K562 (cell line): ENCODE measurements around the gene PRSS12.

Experiments used
- HDAC6 ChIP-seq: IDR thresholded peaks from 2 replicates; pipeline ENCODE4 v1.6.1; 2012; ENCODE audit warnings: low read depth, mild to moderate bottlenecking, control low read depth, inconsistent platforms, low read length, moderate library complexity
- MYC ChIP-seq, 2 experiments: fragments of 250-450 bp in 1 of 2; sonication (Bioruptor Pico) in 1 of 2; IDR thresholded peaks; 2 replicates each; pipeline versions ENCODE4 v1.5.1 to v1.6.1; 2012 to 2021; ENCODE audit warnings: low read depth in 2 of 2, borderline replicate concordance in 1 of 2, improper control_type of control experiment in 1 of 2, low read length in 1 of 2, mild to moderate bottlenecking in 1 of 2, moderate library complexity in 1 of 2
- POLR2AphosphoS5 ChIP-seq: IDR thresholded peaks from 2 replicates; pipeline ENCODE4 v1.6.1; 2011; ENCODE audit warnings: mild to moderate bottlenecking, low read depth, low read length, moderate library complexity; ENCODE audit not compliant: control insufficient read depth, insufficient read depth
- SMARCC2 ChIP-seq: fragments of 450-650 bp; IDR thresholded peaks from 2 replicates; pipeline ENCODE4 v1.6.1; 2017; ENCODE audit warnings: antibody characterized with exemption, moderate library complexity, mild to moderate bottlenecking, low read depth
- TF ChIP-seq, protein P1 (sequence below), 3 experiments: IDR thresholded peaks in 2 of 3; conservative IDR thresholded peaks in 1 of 3; 2 replicates each; pipeline ENCODE4 v1.5.1; 2011 to 2012; ENCODE audit warnings: low read length in 3 of 3, mild to moderate bottlenecking in 3 of 3, control low read depth in 2 of 3, improper control_type of control experiment in 1 of 3, inconsistent platforms in 1 of 3, low read depth in 1 of 3, mixed read lengths in 1 of 3, moderate library complexity in 1 of 3; ENCODE audit not compliant: insufficient read depth in 2 of 3
- TF ChIP-seq, protein P2 (sequence below): fragments of 250-450 bp; sonication (Bioruptor Pico); IDR thresholded peaks from 2 replicates; pipeline ENCODE4 v1.9.0; 2021; ENCODE audit warnings: mild to moderate bottlenecking, inconsistent platforms

DNA sequence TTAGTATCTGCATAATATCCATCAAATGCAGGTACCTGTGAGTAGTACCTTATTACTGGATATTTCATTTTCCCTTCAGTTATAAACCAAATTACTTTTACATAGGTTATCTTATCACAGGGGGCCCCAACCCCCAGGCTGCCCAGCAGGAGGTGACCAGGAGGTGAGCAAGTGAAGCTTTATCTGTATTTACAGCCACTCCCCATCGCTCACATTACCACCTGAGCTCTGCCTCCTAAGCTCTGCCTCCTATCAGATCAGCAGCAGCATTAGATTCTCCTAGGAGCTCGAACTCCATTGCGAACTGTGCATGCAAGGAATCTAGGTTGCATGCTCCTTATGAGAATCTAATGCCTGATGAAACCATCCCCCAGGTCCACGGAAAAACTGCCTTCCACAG lies 6.3 kb downstream of the PRSS12 start:
- no peak for TF ChIP-seq MYC (IDR thresholded peaks at IDR 0.05; ENCODE audit: low read depth, low read length)
- no peak for TF ChIP-seq MYC (CRISPR knock-in tag; IDR thresholded peaks at IDR 0.05; ENCODE audit: borderline replicate concordance, low read depth)
- TF ChIP-seq POLR2AphosphoS5, result no peak
- TF ChIP-seq, protein P1, sequence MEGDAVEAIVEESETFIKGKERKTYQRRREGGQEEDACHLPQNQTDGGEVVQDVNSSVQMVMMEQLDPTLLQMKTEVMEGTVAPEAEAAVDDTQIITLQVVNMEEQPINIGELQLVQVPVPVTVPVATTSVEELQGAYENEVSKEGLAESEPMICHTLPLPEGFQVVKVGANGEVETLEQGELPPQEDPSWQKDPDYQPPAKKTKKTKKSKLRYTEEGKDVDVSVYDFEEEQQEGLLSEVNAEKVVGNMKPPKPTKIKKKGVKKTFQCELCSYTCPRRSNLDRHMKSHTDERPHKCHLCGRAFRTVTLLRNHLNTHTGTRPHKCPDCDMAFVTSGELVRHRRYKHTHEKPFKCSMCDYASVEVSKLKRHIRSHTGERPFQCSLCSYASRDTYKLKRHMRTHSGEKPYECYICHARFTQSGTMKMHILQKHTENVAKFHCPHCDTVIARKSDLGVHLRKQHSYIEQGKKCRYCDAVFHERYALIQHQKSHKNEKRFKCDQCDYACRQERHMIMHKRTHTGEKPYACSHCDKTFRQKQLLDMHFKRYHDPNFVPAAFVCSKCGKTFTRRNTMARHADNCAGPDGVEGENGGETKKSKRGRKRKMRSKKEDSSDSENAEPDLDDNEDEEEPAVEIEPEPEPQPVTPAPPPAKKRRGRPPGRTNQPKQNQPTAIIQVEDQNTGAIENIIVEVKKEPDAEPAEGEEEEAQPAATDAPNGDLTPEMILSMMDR (IDR thresholded peaks at IDR 0.05 in 2 of 3, conservative IDR thresholded peaks at IDR 0.05 in 1 of 3; ENCODE audit: insufficient read depth in 2 of 3, low read depth in 1 of 3, low read length in 3 of 3), result no peak
- TF ChIP-seq HDAC6, result no peak
- TF ChIP-seq SMARCC2, result no peak
- TF ChIP-seq, protein P2, sequence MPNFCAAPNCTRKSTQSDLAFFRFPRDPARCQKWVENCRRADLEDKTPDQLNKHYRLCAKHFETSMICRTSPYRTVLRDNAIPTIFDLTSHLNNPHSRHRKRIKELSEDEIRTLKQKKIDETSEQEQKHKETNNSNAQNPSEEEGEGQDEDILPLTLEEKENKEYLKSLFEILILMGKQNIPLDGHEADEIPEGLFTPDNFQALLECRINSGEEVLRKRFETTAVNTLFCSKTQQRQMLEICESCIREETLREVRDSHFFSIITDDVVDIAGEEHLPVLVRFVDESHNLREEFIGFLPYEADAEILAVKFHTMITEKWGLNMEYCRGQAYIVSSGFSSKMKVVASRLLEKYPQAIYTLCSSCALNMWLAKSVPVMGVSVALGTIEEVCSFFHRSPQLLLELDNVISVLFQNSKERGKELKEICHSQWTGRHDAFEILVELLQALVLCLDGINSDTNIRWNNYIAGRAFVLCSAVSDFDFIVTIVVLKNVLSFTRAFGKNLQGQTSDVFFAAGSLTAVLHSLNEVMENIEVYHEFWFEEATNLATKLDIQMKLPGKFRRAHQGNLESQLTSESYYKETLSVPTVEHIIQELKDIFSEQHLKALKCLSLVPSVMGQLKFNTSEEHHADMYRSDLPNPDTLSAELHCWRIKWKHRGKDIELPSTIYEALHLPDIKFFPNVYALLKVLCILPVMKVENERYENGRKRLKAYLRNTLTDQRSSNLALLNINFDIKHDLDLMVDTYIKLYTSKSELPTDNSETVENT, result no peak
